NCI-H187 (cell line): ENCODE data around the gene CD207.

ENCODE experiments used
- DNase-seq, 2 experiments: peaks; one replicate each; lab custom pipeline; 2025; lab: John Stamatoyannopoulos, UW

The CD207 gene

DNA sequence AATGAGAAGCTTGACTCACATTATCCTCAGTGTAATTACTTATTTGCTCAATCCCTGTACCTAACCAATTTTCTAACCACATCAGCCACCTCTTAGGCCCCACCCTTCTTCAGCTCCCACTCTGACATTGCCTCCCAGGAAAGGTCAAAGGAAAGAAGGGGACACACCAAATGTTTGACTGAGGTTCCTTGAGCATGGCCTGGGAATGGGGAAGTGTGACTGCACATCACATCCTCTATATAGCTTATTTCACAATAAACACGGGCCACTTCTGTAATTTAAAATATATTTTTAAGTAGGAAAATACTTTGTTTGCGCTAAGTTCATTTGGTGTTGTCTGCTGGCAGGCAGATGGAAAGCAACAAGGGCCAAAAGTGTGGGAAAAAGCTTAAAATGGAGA is 42.2 kb downstream of the CD207 start:
- DNase-seq = no peak

DNA sequence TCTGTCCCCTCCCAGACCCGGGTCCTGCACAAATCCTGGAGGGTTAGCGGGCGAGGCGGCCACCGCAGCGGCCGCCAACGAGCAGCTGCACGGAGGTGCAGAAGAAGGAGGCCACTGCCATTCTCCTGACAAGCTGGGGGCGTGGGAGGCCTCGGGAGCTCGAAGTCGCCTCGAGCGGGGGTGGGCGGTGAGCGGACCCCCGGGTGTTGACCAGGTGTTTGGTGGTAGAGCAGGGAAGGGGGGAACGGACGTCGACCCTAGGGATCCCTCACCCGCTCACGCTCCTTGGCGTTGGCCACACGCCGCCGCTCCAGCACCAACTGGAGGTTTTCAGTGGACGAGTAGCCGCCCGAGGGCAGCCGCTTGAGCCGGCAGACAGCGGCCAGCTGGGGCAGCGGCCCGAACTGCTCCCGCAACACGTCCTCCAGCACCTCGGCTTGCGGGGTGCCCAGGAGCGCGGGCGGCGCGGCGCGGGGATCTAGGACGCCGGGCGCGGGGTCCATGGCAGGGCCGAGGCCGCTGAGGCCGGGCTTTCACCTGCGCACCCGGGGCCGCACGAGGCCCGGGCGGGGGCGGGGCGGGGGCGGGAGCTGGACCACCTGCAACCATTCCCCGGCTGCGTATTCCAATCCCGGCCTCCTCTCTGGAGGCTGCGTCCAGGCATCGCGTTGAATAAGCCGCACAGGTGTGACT is 45.3 kb downstream of the CD207 start, which contains the start of gene FIGLA:
FIGLA (minus strand) TSS at position 508 of the 693 bp plus-strand sequence; CDS start at position 503, 5 bp downstream.
- DNase-seq = no peak

DNA sequence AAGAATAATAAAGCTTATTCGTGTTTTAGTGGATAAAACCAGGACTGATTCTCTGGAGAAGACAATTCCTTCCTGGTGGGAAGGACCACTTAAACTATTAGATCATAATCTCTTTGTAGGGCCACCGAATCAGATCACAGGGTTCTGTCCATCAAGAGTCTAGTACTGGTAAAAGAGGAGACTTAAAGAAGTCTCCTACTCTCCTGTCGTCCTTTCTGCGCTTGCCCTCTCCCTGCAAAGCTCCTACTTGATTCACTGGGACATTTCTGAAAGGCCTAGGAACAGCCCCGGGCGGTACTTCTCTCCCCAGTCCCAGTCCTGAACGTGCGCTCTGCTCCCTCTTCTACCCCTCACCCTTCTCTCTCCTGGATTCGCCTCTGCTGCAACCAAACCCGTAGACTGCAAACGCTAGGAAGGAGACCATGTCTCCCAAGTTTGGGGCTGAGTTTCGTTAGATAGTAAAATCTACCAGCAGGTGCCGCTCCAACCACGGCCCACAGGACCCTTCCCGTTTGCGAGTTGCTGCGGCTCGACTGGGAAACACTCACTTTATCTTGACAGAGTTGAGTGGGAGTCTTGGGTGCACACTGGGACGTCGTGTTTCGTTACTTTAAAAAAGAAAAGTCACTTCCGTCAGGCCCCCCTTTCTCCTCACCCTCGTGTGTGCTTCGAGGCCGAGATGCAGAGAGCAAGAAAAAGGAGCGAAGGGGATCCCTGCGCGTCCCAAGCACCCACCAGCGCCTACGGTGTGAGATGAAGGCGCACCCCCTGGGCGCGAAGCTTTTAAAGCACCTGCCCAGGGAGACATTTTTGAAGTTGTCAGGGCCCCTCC is 46.1 kb downstream of the CD207 start:
- DNase-seq = no peak

DNA sequence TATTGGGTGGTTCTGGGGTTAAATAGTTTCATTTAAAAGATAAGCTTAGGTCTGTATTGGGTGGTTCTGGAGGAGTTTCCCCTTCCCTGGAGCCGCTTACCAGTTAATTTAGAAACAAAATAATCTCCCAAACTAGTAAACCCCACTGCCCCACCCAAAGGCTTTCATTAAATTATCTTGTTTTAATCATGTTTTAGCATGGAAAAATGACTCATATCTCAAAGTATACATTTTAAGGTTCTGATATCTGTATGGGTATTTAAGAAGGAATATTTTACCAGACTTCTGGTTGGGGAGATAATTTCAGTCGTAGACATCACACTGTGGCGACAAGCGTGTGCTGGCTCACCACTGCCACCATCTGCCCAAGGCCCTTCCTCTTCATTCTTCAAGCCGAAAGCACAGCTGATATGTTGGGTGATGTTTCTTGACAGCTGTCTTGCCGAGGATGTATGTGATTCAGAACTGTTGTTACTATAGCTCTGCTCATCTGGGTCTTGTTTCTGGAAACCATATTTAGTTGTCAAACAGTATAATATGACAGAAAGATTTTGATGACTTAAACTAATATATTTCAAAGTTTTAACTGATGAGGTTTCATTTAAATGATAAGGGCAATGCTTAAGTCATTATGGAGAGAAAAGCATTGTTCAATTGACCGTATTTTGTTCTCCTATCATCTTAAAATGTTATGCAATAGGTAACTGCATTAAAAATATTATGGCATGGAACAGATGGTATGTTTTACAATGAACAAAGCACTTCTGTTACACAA is 50.3 kb downstream of the CD207 start:
- peak in 1 of 2 experiments; percentile 13 for DNase-seq

DNA sequence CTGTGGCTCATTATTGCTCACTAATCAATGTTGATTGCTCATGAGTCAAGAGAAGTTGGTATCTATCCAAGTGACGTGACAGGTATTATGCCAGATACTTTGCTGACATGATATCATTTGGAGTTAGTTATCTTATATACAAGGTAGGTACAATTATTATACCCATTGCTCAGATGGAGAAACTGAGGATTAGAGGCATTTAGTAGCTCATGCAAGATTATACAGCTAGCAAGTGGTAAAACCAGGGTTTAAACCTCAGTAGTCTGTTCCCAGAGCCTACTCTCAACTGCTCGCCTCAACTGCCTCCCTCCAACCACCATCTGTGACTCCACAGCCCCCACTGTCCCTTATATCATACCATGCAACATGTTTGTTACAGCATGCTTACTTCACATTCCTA is 51.3 kb downstream of the CD207 start:
- DNase-seq = no peak
